Measurements from ENCODE around the gene TRAPPC2B.

DNA sequence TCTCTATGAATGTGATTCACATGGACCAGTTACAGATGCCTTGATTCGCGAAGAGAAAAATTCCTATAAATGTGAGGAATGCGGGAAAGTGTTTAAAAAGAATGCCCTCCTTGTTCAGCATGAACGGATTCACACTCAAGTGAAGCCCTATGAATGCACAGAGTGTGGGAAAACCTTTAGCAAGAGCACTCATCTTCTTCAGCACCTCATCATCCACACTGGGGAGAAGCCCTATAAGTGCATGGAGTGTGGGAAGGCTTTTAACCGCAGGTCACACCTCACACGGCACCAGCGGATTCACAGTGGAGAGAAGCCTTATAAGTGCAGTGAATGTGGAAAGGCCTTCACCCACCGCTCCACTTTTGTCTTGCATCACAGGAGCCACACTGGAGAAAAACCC, 35.4 kb upstream of the TRAPPC2B start:
- TF ChIP-seq, protein P1, sequence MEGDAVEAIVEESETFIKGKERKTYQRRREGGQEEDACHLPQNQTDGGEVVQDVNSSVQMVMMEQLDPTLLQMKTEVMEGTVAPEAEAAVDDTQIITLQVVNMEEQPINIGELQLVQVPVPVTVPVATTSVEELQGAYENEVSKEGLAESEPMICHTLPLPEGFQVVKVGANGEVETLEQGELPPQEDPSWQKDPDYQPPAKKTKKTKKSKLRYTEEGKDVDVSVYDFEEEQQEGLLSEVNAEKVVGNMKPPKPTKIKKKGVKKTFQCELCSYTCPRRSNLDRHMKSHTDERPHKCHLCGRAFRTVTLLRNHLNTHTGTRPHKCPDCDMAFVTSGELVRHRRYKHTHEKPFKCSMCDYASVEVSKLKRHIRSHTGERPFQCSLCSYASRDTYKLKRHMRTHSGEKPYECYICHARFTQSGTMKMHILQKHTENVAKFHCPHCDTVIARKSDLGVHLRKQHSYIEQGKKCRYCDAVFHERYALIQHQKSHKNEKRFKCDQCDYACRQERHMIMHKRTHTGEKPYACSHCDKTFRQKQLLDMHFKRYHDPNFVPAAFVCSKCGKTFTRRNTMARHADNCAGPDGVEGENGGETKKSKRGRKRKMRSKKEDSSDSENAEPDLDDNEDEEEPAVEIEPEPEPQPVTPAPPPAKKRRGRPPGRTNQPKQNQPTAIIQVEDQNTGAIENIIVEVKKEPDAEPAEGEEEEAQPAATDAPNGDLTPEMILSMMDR (conservative IDR thresholded peaks at IDR 0.05) = no peak
- TF ChIP-seq EZH2 (IDR thresholded peaks at IDR 0.05; ENCODE audit: low read depth) = no peak

Data from PC-9 (cell line).